ENCODE data around the gene TMED3. TPM values are rescaled to one million over a fixed set of nuclear protein-coding genes. Genes with fewer than 3 reads are reported as not detected.

TMED3 gene
- total and polyA plus RNA-seq, 2 donors (not counting 3 experiments of a cell fraction or from before 2014, with no cell fraction given) = 105 to 322 TPM

- Histone ChIP-seq H3K4me1 (ENCODE audit: control insufficient read depth, extremely low read depth, insufficient read depth, low read length) (peaks cover 18% of the 10 kb centered on the region), H3K9me3 (replicated peaks; ENCODE audit: control insufficient read depth, insufficient read depth, low read length) (no peaks in the 10 kb centered on the region), H4K20me1 (replicated peaks; ENCODE audit: control insufficient read depth, extremely low read depth, insufficient read depth, low read length) (no peaks in the 10 kb centered on the region), H3K4me2 (ENCODE audit: insufficient read depth, low read length) (no peak overlapping the region), H2AFZ (ENCODE audit: low read depth, low read length) (no peak overlapping the region), H3K9me1 (replicated peaks; ENCODE audit: control insufficient read depth, extremely low read depth, insufficient read depth, low read length) (no peaks in the 10 kb centered on the region), H3K9ac (replicated peaks; ENCODE audit: extremely low read depth, insufficient read depth, low read length) (no peak overlapping the region), H3K79me2 (ENCODE audit: control insufficient read depth, insufficient read depth, low read length) (peaks cover 27% of the 10 kb centered on the region), H3K27me3 (ENCODE audit: control insufficient read depth in 2 of 2, insufficient read depth in 2 of 2, low read length in 2 of 2) (no peaks in the 10 kb centered on the region), H3K27ac (ENCODE audit: insufficient read depth, low read depth, low read length) (peak overlapping the region; percentile 45), H3K4me3 (replicated peaks in 1 of 3; ENCODE audit: insufficient read depth in 1 of 3, low read depth in 1 of 3, low read length in 3 of 3) (no peak overlapping the region), H3K36me3 (ENCODE audit: control insufficient read depth in 2 of 2, extremely low read depth in 1 of 2, insufficient read depth in 2 of 2, low read length in 2 of 2) (peaks cover 6 to 28% of the 10 kb centered on the region in 2 experiments)
- FAIRE-seq = no peak
- intact Hi-C loops (cut with micrococcal nuclease) = no loop called here
- DNase-seq (ENCODE audit: low read depth, low spot score) = no peak
- dilution Hi-C loops (cut with MboI; ENCODE audit: extremely low pct_ligation_motif_present, low sequenced_read_pairs) = no loop called here
- ChIA-PET CTCF (interaction anchor here (2.8 kb wide), 1 partner anchor 18 kb away, joined by 20 read pairs; no protein-coding TSS in a partner anchor), POLR2A (no interaction called here)
- TF ChIP-seq FOS (IDR thresholded peaks at IDR 0.05; ENCODE audit: borderline replicate concordance, insufficient read depth, low read length) (no peak), GATA2 (IDR thresholded peaks at IDR 0.05; ENCODE audit: insufficient read depth, insufficient read length, low read depth, low read length) (no peak), POLR2AphosphoS5 (IDR thresholded peaks at IDR 0.05; ENCODE audit: insufficient read depth, low read depth, low read length) (no peak), EZH2 (IDR thresholded peaks at IDR 0.05; ENCODE audit: borderline replicate concordance, low read depth, low read length, severe bottlenecking) (no peak), MAX (IDR thresholded peaks at IDR 0.05; ENCODE audit: insufficient read depth, insufficient read length) (no peak), CTCF (IDR thresholded peaks at IDR 0.05; ENCODE audit: extremely low read depth in 1 of 2, insufficient read depth in 1 of 2, low read depth in 1 of 2, low read length in 2 of 2) (no peak), JUN (IDR thresholded peaks at IDR 0.05; ENCODE audit: borderline replicate concordance, insufficient read depth, insufficient read length, low read depth) (no peak), MYC (IDR thresholded peaks at IDR 0.05; ENCODE audit: low read depth, low read length) (no peak), POLR2A (IDR thresholded peaks at IDR 0.05; ENCODE audit: low read depth, low read length) (no peak)
- BruUV-seq (replicated peaks) = no TSS peak
These were observed 11.0 kb downstream of the TMED3 start for GRCh38 chr15:79321876-79322275.
